Measurements from ENCODE around the gene F11R. TPM values are rescaled to one million over a fixed set of nuclear protein-coding genes. Genes with fewer than 3 reads are reported as not detected.

F11R gene
- total and polyA plus RNA-seq, 2 of the 13 experiments (the other 11 are each of a cell fraction or from before 2014, with no cell fraction given) = 95.8 to 105 TPM

GRCh38 chr1:161013488-161014230 lies 7.3 kb downstream of the F11R start (continued):
- peak; percentile 61; the same call in 1 of the 2 replicates for TF ChIP-seq KDM5B (CRISPR knock-in tag; IDR thresholded peaks at IDR 0.05; ENCODE audit: borderline replicate concordance)
- no peak for TF ChIP-seq GLI4 (CRISPR knock-in tag; IDR thresholded peaks at IDR 0.05; ENCODE audit: borderline replicate concordance)
- TF ChIP-seq, protein P1, sequence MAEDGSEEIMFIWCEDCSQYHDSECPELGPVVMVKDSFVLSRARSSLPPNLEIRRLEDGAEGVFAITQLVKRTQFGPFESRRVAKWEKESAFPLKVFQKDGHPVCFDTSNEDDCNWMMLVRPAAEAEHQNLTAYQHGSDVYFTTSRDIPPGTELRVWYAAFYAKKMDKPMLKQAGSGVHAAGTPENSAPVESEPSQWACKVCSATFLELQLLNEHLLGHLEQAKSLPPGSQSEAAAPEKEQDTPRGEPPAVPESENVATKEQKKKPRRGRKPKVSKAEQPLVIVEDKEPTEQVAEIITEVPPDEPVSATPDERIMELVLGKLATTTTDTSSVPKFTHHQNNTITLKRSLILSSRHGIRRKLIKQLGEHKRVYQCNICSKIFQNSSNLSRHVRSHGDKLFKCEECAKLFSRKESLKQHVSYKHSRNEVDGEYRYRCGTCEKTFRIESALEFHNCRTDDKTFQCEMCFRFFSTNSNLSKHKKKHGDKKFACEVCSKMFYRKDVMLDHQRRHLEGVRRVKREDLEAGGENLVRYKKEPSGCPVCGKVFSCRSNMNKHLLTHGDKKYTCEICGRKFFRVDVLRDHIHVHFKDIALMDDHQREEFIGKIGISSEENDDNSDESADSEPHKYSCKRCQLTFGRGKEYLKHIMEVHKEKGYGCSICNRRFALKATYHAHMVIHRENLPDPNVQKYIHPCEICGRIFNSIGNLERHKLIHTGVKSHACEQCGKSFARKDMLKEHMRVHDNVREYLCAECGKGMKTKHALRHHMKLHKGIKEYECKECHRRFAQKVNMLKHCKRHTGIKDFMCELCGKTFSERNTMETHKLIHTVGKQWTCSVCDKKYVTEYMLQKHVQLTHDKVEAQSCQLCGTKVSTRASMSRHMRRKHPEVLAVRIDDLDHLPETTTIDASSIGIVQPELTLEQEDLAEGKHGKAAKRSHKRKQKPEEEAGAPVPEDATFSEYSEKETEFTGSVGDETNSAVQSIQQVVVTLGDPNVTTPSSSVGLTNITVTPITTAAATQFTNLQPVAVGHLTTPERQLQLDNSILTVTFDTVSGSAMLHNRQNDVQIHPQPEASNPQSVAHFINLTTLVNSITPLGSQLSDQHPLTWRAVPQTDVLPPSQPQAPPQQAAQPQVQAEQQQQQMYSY (CRISPR knock-in tag; IDR thresholded peaks at IDR 0.05) = no peak
- no peak for TF ChIP-seq ZNF224 (CRISPR knock-in tag; IDR thresholded peaks at IDR 0.05)
- TF ChIP-seq IKZF1 (IDR thresholded peaks at IDR 0.05) = no peak
- no peak; the same call in 1 of the 2 replicates for TF ChIP-seq ZBED4 (CRISPR knock-in tag; IDR thresholded peaks at IDR 0.05; ENCODE audit: borderline replicate concordance)
- peak; percentile 77 for TF ChIP-seq KLF6 (CRISPR knock-in tag; IDR thresholded peaks at IDR 0.05)
- TF ChIP-seq ZZZ3 (CRISPR knock-in tag; IDR thresholded peaks at IDR 0.05; ENCODE audit: borderline replicate concordance) = peak; percentile 58; the same call in 1 of the 2 replicates
- TF ChIP-seq SMARCE1 (IDR thresholded peaks at IDR 0.05; ENCODE audit: borderline replicate concordance) = no peak
- peak; percentile 85 for TF ChIP-seq KDM2A (CRISPR knock-in tag; IDR thresholded peaks at IDR 0.05; ENCODE audit: borderline replicate concordance, low read depth)
- TF ChIP-seq THYN1 (CRISPR knock-in tag; IDR thresholded peaks at IDR 0.05; ENCODE audit: borderline replicate concordance, low read depth) = no peak
- TF ChIP-seq ZNF713 (CRISPR knock-in tag; IDR thresholded peaks at IDR 0.05) = no peak
- no peak for TF ChIP-seq CENPX (CRISPR knock-in tag; IDR thresholded peaks at IDR 0.05)
- TF ChIP-seq TP53 (CRISPR knock-in tag; conservative IDR thresholded peaks at IDR 0.05) = no peak
- no peak for TF ChIP-seq FIP1L1 (IDR thresholded peaks at IDR 0.05; ENCODE audit: borderline replicate concordance, insufficient read depth, low read depth, low read length)
- TF ChIP-seq RFX5 (IDR thresholded peaks at IDR 0.05; ENCODE audit: low read depth, low read length) = no peak
- TF ChIP-seq ZNF850 (CRISPR knock-in tag; conservative IDR thresholded peaks at IDR 0.05) = no peak
- TF ChIP-seq, protein P2, sequence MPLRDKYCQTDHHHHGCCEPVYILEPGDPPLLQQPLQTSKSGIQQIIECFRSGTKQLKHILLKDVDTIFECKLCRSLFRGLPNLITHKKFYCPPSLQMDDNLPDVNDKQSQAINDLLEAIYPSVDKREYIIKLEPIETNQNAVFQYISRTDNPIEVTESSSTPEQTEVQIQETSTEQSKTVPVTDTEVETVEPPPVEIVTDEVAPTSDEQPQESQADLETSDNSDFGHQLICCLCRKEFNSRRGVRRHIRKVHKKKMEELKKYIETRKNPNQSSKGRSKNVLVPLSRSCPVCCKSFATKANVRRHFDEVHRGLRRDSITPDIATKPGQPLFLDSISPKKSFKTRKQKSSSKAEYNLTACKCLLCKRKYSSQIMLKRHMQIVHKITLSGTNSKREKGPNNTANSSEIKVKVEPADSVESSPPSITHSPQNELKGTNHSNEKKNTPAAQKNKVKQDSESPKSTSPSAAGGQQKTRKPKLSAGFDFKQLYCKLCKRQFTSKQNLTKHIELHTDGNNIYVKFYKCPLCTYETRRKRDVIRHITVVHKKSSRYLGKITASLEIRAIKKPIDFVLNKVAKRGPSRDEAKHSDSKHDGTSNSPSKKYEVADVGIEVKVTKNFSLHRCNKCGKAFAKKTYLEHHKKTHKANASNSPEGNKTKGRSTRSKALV (CRISPR knock-in tag; IDR thresholded peaks at IDR 0.05) = peak; percentile 74; the same call in 1 of the 2 replicates
- peak; percentile 93 for TF ChIP-seq ERF (CRISPR knock-in tag; IDR thresholded peaks at IDR 0.05)
- TF ChIP-seq ZSCAN12 (CRISPR knock-in tag; IDR thresholded peaks at IDR 0.05) = no peak
- TF ChIP-seq KLF13 (CRISPR knock-in tag; IDR thresholded peaks at IDR 0.05) = no peak

Measured in HepG2 (cell line).